NCI-H1694 (cell line): ENCODE measurements around the gene ISCU.
"Not testable (repeated sequence)": the region's sequence is repeated elsewhere in the genome, so short reads cannot be mapped to it uniquely, and the experiment has no call there.

Experiments used
- DNase-seq: peaks from one replicate; lab custom pipeline; 2025; lab: John Stamatoyannopoulos, UW

The ISCU gene

GRCh38 chr12:108589028-108589839, 26.8 kb downstream of the ISCU start:
- DNase-seq: no peak

DNA sequence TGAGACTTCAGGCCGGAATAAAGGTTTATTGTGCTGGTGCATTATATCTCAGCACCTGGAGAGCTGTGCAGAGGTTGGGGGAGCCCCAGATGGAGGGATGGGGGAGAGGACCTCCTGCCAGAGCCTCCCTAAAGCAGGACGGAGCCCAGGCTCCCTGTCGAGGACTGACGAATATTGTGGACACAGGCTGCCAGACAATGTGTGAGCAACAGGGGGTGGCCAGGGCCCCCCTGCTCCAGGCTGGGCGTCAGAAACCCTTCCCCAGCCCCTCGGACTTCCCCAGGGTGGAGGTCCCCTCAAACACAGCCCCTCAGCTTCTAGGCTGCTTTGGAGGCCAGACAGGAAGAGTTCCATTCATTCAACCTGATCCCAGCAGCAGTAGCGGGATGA, 27.4 kb downstream of the ISCU start:
- DNase-seq: no peak

- DNase-seq: not testable (repeated sequence)
These were observed 28.1 kb downstream of the ISCU start for GRCh38 chr12:108590463-108590862.

DNA sequence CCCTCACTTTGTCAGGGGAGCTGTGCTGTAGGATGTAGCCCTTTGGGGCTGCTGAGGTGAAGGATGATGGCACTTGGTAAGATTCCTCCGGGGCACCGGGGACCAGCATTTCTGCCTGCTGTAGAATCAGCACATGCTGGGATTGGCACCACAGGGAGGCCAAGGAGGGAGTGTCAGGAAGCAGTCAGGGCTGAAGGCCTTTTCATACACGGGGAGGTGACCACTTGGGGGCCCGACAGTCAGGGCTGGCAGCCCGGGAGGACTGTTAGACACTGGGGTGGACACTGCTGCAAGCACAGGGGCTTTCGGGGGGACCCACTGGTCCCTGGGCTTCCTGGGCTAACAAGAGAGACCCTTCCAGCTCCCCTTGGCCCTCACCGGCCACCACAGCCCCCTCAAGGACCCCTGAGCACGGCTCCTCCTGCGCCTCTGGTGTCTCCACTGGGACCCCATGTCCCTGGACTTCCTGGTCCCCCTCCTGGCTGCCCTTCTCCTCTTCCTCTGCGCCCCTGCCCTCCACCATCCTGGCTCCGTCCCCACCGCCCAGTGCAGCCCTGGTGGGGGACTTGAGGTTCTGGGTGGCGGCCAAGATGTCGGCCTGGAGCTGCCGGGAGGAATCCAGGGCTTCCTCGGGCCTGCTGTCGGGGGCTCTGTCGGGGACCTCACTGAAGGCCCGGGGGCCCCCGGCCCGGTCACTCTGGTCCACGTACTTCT, 29.0 kb downstream of the ISCU start:
- no peak for DNase-seq

- no peak for DNase-seq
These were observed 29.9 kb downstream of the ISCU start for GRCh38 chr12:108592033-108592909.

DNA sequence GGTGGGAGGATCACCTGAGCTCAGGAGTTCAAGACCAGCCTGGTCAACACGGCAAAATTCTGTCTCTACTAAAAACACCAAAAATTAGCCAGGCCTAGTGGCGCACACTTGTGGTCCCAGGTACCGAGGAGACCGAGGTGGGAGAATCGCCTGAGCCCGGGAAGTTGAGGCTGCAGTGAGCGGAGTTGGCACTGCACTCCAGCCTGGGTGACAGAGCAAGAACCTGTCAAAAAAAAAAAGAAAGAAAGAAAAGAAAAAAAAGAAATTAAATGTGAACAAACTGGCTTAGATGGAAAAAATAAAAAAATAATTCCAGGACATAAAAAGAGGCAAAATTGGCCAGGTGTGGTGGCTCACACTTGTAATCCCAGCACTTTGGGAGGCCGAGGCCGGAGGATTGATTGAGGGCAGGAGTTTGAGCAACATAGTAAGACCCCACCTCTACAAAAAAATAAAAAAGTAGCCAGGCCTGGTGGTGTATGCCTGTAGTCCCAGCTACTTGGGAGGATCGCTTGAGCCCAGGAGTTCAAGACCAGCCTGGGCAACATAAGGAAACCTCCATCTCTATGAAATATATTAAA, 32.0 kb downstream of the ISCU start:
- DNase-seq: no peak

- no peak for DNase-seq
These were observed 32.7 kb downstream of the ISCU start for GRCh38 chr12:108594960-108595710.

DNA sequence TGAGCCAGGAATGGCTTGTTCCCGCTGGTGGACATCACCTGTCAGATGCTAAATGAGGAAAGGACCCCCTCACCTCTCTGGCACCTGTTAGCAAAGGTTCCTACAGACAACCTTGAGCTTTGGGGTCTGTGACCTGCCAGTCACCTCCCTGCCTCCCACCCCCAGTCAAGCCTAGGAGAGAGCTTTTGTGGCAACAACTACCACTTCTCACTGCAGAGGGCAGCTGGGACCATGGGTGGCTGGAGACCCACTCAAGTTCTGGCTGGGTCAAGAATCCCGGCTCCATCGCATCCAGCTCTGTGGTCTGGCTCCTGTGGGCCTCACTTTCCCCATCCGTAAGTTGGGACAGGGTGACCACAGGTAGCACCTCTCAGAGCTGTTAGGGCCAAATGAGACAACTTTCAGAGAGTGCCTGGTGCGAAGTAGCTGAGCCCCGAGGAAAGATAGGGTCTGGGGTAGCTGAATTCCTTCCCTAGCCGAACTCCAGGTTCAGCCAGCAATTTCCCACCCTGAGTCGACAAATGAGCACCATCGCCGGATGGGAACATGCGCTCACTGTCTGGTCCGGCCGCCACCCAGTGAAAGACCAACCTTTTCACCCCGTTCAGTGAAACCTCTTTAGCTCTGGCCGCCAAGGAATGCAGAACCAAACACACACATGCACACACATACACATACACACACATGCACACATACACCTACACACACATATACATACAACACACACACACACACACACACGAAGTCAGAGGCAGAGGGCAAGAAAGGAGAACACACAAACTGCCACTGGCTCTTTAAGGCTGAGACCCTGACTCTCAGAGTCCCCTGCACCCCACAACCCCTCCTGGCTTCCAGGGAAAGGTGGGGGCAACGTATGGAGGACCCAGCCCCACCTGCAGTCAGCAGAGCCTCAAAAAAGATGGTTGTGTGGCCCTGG, 33.6 kb downstream of the ISCU start:
- no peak for DNase-seq

DNA sequence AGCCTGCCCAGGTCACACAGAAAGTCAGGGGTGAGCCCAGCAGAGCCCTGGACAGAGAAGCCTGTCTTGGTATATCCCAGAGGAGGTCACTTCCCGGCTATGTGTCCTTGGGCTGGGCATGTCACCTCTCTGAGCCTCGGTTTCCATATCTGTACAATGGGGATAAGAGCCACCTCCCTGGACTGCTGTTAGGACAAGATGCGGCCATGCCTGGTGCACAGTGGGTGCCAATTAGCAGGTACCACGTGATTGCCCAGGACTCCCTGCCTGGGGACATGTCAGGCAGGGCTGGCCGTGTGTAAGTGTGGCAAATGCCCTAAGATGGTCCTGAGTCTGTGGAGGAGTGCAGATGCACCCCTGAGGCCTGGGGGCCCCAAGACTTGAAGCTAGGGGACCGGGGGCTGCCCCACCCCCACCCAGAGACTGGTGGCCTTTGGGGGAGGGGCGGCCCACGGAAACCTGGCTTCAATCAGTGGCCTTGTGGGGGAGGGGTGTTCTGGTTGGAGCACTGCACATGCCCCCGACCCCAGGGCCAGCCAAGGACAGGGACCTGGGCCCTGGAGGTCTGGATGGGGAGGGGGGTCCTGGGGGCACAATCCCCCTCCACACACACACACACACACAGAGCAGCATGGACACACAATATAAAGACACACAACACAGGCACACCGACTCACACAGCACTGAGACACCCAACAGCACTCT, 34.6 kb downstream of the ISCU start:
- DNase-seq: no peak

DNA sequence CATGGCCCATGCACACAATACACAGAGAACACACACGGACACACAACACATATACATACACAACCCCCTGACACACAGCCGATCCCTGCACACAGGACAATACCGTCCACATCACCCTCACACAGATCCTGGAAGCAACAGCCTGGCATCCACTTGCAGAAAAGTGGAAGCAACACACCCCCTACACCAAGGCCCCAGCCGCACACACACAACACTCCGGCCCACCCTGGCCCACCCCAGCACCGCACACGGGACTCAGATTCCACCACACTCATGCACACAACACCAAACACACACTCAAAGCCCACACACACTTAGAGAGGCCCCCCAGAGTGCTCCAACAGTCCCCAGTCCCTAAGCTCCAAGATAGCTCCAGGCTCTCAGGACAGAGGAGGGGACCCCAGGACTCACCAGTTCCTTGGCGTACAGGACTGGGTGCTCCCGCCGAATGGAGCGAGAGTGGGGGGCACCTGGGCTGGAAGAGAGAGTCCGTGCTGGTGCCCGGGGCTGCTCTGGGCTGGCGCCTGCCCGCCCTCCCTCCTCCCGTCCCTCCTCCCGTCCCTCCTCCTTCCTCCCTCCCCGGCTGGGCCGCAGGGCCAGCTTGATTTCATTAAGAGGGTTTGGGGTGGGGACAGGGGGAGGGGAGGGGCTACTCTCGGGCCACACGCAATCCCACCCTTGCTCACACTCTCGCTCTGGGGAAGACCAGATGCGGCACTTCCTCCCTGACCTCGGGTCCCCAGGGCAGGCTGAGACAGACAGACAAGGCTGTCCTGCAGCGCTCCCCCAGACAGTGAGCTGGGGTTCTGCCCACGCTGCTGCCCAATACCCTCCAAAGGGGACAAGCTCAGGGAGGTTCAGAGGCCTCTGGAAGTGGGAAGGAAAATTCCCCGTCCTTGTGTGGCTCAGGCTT, 35.4 kb downstream of the ISCU start, which contains the start of gene TMEM119:
TSS of gene TMEM119 (minus strand) at position 526 of the 913 bp plus-strand sequence. CDS start 5,701 bp downstream, outside the sequence.
- no peak for DNase-seq

GRCh38 chr12:108598553-108599250, 36.3 kb downstream of the ISCU start:
- DNase-seq: no peak

DNA sequence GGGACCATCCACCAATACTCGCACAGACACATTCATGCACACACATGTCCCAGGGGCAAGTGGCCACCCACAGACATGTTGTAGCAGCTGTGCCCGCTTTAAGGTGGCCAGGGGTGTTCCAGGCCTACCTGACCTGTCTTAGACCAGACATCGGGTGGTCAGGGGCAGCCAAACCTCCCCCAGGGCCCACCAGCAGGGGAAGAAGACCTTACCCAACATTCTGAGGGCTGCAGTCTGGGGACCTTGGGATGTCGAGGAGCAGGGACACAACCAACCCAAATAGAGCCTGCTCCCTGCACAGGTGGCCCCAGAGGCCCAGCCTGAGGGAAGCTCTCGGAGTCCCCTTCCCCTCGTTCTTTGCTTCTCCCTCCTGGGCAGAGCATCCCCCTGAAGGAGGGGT, 37.1 kb downstream of the ISCU start:
- DNase-seq: no peak

GRCh38 chr12:108599948-108600701, 37.7 kb downstream of the ISCU start:
- no peak for DNase-seq

DNA sequence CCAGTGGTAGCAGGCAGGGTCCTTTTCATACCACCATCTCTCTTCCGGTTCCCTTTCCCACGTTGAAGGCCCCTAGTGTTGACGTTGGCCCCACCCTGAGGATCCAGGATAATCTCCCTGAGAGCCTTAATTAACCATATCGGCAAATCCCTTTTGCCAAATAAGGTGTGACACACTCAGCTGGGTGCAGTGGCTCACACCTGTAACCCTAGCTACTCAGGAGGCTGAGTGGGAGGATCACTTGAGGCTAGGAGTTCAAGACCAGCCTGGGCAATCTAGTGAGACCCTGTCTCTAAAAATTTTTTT, 38.3 kb downstream of the ISCU start:
- DNase-seq: no peak

DNA sequence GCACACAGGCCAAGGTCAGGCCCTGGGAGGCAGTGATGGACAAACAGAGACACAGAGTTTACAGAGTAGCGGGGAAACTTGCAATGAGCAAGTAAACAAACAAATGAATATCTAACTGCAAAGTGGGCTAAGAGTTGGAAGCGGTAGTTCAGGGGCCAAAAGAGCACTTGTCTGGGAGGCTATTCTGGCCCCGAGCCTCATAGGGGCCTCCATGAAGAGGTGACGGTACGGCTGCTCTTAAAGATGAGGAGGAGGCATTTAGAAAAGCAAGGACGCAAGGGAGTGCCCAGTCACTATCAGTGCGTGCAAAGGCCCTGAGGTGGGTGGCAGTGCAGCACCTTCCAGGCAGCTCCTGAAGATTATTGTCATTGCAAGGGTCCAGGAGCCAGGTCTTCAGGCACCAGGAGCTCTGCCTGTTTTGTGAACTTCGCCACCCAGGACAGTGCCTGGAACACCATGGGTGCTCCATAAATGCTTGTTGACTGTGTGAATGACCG, 39.9 kb downstream of the ISCU start:
- DNase-seq: no peak

DNA sequence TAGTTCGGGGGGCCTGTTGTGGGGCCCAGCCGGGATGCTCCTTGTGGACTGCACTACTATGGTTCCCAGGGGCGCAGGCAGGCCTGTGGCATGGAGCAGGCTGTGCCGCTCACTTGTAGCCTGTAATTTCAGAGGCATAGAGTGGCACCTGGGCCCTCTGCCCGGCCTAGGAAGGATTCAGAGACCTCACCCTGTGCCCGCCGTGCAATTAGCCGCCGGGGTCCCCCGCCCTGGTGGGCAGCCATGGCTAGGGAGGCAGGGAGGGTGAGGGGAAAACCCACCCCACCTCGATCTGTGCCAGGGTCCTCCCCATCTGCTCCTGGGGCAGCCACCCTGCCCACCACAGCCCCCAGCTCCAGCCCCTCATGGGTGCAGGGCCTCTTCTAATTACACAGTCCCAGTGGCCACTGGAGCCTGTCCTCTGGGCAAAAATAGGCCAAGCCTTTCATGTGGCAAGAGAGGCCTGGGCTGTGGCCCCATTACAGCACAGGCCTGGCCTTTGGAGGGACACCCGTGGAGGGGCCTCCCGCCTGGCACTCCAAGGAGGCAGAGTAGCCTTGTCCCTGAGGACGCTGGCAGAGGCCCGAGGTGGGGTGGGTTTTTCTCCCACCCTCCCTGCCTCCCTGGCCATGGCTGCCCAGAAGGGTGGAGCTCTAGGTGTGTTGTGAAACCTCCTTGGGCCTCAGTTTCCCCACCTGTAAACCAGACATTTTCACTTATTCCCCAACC, 40.7 kb downstream of the ISCU start:
- no peak for DNase-seq
